GM12801 (cell line): ENCODE measurements around the gene MYRF.

Experiments
- TF ChIP-seq, protein P1 (sequence below): IDR thresholded peaks from one replicate; pipeline ENCODE4 v1.5.1; 2011; ENCODE audit warnings: control low read depth; ENCODE audit not compliant: insufficient read length; ENCODE audit errors: extremely low read depth

Gene MYRF

DNA sequence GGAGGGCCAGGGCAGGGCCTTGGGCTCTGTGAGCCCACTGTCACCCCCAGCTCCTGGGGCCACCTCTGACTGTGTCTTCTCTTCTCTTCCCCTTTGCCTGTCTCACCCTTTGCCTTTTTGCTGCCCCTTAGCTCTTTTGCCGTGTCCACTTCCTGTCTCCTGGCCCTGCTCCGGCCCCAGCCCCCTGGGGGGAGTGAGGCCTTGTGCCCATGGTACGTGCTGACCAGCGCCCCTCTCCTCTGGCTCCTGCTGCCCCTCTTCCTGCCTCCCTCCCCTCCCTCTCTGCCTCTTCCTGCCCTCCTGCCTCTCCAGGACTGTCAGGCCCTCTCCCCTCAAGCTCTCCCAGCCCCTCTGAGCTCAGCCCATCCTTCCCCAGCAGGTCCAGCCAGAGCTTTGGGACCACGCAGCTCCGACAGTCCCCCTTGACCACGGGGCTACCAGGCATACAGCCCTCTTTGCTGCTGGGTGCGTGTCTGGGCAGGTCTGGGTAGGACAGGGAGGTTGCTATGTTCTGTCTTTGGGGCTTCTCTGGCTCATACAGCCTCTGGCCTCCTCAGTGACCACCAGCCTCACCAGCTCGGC is 28.2 kb downstream of the MYRF start:
- TF ChIP-seq, protein P1, sequence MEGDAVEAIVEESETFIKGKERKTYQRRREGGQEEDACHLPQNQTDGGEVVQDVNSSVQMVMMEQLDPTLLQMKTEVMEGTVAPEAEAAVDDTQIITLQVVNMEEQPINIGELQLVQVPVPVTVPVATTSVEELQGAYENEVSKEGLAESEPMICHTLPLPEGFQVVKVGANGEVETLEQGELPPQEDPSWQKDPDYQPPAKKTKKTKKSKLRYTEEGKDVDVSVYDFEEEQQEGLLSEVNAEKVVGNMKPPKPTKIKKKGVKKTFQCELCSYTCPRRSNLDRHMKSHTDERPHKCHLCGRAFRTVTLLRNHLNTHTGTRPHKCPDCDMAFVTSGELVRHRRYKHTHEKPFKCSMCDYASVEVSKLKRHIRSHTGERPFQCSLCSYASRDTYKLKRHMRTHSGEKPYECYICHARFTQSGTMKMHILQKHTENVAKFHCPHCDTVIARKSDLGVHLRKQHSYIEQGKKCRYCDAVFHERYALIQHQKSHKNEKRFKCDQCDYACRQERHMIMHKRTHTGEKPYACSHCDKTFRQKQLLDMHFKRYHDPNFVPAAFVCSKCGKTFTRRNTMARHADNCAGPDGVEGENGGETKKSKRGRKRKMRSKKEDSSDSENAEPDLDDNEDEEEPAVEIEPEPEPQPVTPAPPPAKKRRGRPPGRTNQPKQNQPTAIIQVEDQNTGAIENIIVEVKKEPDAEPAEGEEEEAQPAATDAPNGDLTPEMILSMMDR: no peak

DNA sequence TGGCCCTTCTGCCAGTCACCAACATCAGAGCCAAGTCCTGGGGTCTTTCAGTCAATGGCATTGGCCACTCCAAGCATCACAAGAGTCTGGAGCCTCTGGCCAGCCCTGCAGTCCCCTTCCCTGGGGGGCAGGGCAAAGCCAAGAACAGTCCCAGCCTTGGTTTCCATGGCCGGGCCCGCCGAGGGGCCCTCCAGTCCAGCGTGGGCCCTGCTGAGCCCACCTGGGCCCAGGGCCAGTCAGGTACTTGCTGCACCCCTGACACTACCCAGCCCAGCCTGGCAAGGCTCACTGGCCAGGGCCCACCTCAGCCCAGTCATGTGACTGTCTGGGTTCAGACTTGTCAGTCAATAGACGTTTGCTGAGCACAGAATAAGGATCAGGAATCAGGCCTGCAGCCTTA is 29.1 kb downstream of the MYRF start:
- TF ChIP-seq, protein P1: no peak

DNA sequence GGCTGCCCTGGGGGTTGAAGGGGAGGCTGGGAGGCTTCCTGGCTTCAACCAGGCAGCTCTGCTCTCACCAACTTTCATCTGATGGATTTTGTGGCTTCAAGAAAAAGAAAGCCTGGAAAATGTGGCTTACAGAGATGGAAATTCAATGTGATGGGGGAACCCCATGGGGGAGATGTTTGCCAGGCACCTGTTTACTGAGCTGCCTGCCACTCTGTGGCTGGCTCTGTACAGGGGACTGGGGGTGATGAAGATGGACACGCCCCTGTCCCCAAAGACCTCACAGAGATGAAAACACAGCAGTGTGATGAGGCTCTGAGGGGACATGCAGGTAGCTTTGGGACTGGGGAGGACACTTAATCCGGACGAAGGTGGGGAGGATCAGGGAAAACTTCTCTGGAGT is 29.9 kb downstream of the MYRF start:
- TF ChIP-seq, protein P1: no peak

DNA sequence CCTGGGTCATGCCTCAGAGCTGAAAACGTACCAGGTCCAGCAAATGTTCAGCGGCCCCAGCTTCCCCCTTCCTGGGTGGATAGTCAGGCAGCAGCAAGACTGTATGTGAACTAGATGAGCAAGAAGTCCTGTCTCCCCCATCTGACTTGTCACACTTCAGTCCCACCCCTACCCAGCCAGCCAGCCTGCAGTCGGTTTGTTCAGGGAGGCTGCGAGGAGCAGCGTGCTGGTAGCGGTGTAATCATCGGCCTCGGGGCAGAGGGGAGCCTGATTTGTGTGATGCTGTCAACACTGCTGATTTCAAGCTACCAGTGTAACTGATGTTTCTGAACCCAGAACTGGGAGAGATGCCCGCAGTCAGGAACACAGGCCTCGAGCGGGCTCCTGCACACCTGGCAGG is 30.4 kb downstream of the MYRF start:
- TF ChIP-seq, protein P1: no peak

DNA sequence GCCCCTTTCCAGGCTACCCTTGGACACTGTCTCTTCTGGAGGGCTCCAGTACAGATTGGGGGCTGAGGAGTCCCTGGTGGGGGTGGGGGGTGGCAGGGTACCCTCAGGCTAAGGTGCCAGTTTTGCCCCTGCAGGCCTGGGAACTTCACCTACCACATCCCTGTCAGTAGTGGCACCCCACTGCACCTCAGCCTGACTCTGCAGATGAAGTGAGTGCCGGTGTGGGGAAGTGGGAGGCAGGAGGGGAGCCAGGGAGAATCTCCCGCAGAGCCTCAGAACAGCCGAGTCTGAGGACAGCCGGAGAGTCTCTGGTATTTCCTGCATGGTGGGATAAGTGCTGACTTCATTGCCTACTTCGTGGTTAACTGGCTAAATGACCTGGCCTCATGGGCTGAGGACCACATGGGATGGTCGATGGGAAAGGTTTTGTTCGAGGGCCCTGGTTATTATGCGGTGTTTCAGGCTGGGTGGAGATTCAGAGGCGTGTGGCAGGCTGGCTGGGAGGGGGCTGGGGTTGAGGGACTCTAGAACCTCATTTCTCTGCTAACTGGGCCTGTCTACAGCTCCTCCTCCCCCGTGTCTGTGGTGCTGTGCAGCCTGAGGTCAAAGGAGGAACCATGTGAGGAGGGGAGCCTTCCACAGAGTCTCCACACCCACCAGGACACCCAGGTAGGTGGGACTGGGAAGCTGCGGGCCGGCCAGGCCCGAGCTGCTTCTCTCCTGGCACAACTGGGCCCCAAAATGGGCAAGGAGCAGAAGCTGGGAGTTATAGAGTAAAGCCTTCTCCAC is 31.5 kb downstream of the MYRF start:
- TF ChIP-seq, protein P1: no peak

DNA sequence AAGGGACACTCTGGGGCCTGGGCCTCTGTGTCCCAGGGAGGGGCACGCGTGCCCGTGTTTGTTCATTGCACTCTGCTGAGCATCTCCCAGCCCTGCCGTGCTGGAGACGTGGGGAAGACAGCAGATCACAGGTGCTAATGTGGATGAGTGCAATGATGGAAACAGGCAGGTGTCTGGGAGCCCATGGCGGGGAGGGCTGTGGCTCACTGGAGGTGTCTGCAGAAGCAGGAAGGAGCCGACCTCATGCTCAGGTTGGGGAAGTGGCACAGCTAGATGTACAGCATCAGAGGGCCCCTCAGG is 32.0 kb downstream of the MYRF start:
- TF ChIP-seq, protein P1: no peak

DNA sequence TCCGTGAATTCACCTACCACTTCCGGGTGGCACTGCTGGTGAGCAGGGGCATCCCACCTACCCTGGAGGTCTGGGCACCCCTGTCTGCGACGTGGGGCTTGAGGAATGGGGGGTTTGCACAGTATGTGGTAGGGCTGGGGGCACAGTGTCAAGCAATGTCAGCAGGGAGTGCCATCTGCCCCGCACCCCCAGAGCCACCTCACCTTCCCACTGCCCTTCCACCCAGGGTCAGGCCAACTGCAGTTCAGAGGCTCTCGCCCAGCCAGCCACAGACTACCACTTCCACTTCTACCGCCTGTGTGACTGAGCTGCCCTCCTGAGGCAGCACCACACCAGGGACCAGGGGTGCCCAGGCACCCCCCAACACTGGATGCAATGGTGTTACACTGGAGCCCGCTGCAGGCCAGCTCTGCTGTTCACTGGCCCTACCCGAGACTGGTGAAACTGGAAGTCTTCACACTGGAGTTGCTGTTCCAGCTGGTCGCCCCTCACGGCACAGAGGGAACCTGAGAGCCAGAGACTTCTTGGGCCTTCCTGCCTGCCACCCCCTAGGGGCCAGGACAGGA is 33.5 kb downstream of the MYRF start:
- TF ChIP-seq, protein P1: no peak
